HEK293 (cell line): ENCODE measurements around the gene SLC30A7.

Source experiments
- CTCF ChIP-seq: fragments of 450-650 bp; formaldehyde crosslinking; IDR thresholded peaks from 2 replicates; pipeline ENCODE4 v1.5.1; 2016; ENCODE audit warnings: missing biosample characterization, missing genetic modification characterization
- KLF17 ChIP-seq: fragments of 450-650 bp; formaldehyde crosslinking; IDR thresholded peaks from 2 replicates; pipeline ENCODE4 v1.5.1; 2016; ENCODE audit warnings: missing biosample characterization, missing genetic modification characterization
- MZF1 ChIP-seq: fragments of 450-650 bp; formaldehyde crosslinking; IDR thresholded peaks from 2 replicates; pipeline ENCODE4 v1.5.1; 2017; ENCODE audit warnings: missing biosample characterization, missing genetic modification characterization, borderline replicate concordance
- RBAK ChIP-seq: fragments of 450-650 bp; formaldehyde crosslinking; IDR thresholded peaks from 2 replicates; pipeline ENCODE4 v1.5.1; 2016; ENCODE audit warnings: missing biosample characterization, missing genetic modification characterization
- SP7 ChIP-seq: fragments of 450-650 bp; formaldehyde crosslinking; IDR thresholded peaks from 2 replicates; pipeline ENCODE4 v1.5.1; 2016; ENCODE audit warnings: missing biosample characterization, missing genetic modification characterization
- ZEB2 ChIP-seq: fragments of 450-650 bp; formaldehyde crosslinking; IDR thresholded peaks from 2 replicates; pipeline ENCODE4 v1.5.1; 2016; ENCODE audit warnings: missing biosample characterization, missing genetic modification characterization
- ZNF239 ChIP-seq: fragments of 450-650 bp; formaldehyde crosslinking; IDR thresholded peaks from 2 replicates; pipeline ENCODE4 v1.5.1; 2016; ENCODE audit warnings: missing biosample characterization, missing genetic modification characterization
- ZNF433 ChIP-seq: fragments of 450-650 bp; formaldehyde crosslinking; IDR thresholded peaks from 2 replicates; pipeline ENCODE4 v1.5.1; 2016; ENCODE audit warnings: missing biosample characterization, missing genetic modification characterization, low read depth
- ZNF776 ChIP-seq: fragments of 450-650 bp; formaldehyde crosslinking; IDR thresholded peaks from 2 replicates; pipeline ENCODE4 v1.5.0; 2017; ENCODE audit warnings: missing biosample characterization, missing genetic modification characterization, borderline replicate concordance
- TF ChIP-seq, protein P1 (sequence below): fragments of 450-650 bp; formaldehyde crosslinking; IDR thresholded peaks from 2 replicates; pipeline ENCODE4 v1.5.1; 2016; ENCODE audit warnings: missing biosample characterization, missing genetic modification characterization, low read depth
- TF ChIP-seq, protein P2 (sequence below): fragments of 450-650 bp; formaldehyde crosslinking; IDR thresholded peaks from 2 replicates; pipeline ENCODE4 v1.5.1; 2016; ENCODE audit warnings: missing biosample characterization, missing genetic modification characterization

- TF ChIP-seq ZNF433 = no peak
- TF ChIP-seq, protein P1, sequence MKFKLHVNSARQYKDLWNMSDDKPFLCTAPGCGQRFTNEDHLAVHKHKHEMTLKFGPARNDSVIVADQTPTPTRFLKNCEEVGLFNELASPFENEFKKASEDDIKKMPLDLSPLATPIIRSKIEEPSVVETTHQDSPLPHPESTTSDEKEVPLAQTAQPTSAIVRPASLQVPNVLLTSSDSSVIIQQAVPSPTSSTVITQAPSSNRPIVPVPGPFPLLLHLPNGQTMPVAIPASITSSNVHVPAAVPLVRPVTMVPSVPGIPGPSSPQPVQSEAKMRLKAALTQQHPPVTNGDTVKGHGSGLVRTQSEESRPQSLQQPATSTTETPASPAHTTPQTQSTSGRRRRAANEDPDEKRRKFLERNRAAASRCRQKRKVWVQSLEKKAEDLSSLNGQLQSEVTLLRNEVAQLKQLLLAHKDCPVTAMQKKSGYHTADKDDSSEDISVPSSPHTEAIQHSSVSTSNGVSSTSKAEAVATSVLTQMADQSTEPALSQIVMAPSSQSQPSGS (tag by site-specific recombination) = no peak
- no peak for TF ChIP-seq ZNF776 (tag by site-specific recombination)
- TF ChIP-seq, protein P2, sequence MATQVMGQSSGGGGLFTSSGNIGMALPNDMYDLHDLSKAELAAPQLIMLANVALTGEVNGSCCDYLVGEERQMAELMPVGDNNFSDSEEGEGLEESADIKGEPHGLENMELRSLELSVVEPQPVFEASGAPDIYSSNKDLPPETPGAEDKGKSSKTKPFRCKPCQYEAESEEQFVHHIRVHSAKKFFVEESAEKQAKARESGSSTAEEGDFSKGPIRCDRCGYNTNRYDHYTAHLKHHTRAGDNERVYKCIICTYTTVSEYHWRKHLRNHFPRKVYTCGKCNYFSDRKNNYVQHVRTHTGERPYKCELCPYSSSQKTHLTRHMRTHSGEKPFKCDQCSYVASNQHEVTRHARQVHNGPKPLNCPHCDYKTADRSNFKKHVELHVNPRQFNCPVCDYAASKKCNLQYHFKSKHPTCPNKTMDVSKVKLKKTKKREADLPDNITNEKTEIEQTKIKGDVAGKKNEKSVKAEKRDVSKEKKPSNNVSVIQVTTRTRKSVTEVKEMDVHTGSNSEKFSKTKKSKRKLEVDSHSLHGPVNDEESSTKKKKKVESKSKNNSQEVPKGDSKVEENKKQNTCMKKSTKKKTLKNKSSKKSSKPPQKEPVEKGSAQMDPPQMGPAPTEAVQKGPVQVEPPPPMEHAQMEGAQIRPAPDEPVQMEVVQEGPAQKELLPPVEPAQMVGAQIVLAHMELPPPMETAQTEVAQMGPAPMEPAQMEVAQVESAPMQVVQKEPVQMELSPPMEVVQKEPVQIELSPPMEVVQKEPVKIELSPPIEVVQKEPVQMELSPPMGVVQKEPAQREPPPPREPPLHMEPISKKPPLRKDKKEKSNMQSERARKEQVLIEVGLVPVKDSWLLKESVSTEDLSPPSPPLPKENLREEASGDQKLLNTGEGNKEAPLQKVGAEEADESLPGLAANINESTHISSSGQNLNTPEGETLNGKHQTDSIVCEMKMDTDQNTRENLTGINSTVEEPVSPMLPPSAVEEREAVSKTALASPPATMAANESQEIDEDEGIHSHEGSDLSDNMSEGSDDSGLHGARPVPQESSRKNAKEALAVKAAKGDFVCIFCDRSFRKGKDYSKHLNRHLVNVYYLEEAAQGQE (tag by site-specific recombination) = no peak
- TF ChIP-seq KLF17 (tag by site-specific recombination) = no peak
- TF ChIP-seq ZEB2 = no peak
- no peak for TF ChIP-seq CTCF (tag by site-specific recombination)
- TF ChIP-seq RBAK (tag by site-specific recombination) = no peak
- no peak for TF ChIP-seq SP7 (tag by site-specific recombination)
- no peak for TF ChIP-seq MZF1 (tag by site-specific recombination)
- TF ChIP-seq ZNF239 (tag by site-specific recombination) = no peak
Measured at GRCh38 chr1:100851726-100852125, 44.2 kb upstream of the SLC30A7 start.
